NOMO-1 treated with DMSO at 0.1 percent for 48 hours (cell line): ENCODE data around the gene CDK1.
"Not testable (repeated sequence)": the region's sequence is repeated elsewhere in the genome, so short reads cannot be mapped to it uniquely, and the experiment has no call there.

Source experiments
- DNase-seq: peaks from one replicate; lab custom pipeline; 2025; ENCODE audit not compliant: unreplicated experiment; lab: John Stamatoyannopoulos, UW

Gene CDK1

GRCh38 chr10:60810437-60811182 lies 32.3 kb downstream of the CDK1 start:
- DNase-seq = peak; percentile 19

GRCh38 chr10:60816628-60817397 lies 38.5 kb downstream of the CDK1 start:
- DNase-seq = peak; percentile 80

GRCh38 chr10:60817398-60817805 lies 39.1 kb downstream of the CDK1 start:
- no peak for DNase-seq

- DNase-seq = no peak
Observed at GRCh38 chr10:60818134-60818770, 40.0 kb downstream of the CDK1 start.

GRCh38 chr10:60819271-60819670 lies 41.0 kb downstream of the CDK1 start:
- DNase-seq = no peak

- peak; percentile 32 for DNase-seq
Observed at GRCh38 chr10:60820093-60820754, 41.9 kb downstream of the CDK1 start.

GRCh38 chr10:60821656-60822055 lies 43.4 kb downstream of the CDK1 start:
- DNase-seq = no peak

GRCh38 chr10:60822809-60823208 lies 44.5 kb downstream of the CDK1 start:
- no peak for DNase-seq

- DNase-seq = no peak
Observed at GRCh38 chr10:60823324-60823723, 45.0 kb downstream of the CDK1 start.

- no peak for DNase-seq
Observed at GRCh38 chr10:60825520-60825919, 47.2 kb downstream of the CDK1 start.

- DNase-seq = no peak
Observed at GRCh38 chr10:60827791-60828488, 49.7 kb downstream of the CDK1 start.

- no peak for DNase-seq
Observed at GRCh38 chr10:60828489-60828852, 50.2 kb downstream of the CDK1 start.

GRCh38 chr10:60832136-60832535 lies 53.9 kb downstream of the CDK1 start:
- not testable (repeated sequence) for DNase-seq

GRCh38 chr10:60834401-60834800 lies 56.1 kb downstream of the CDK1 start:
- DNase-seq = no peak

GRCh38 chr10:60835049-60835448 lies 56.8 kb downstream of the CDK1 start:
- DNase-seq = no peak

- not testable (repeated sequence) for DNase-seq
Observed at GRCh38 chr10:60841227-60841626, 62.9 kb downstream of the CDK1 start.

GRCh38 chr10:60842694-60843093 lies 64.4 kb downstream of the CDK1 start:
- no peak for DNase-seq
